Measurements from ENCODE around the gene KLF17. TPM values are rescaled to one million over a fixed set of nuclear protein-coding genes. Genes with fewer than 3 reads are reported as not detected.

The KLF17 gene
- total and polyA plus RNA-seq, 2 of the 8 experiments (the other 6 are each of a cell fraction or from before 2014, with no cell fraction given), result not detected

- ChIA-PET CTCF (ENCODE audit: partially characterized antibody) (interaction anchor here (1.0 to 1.6 kb wide), 3 partner anchors 18 to 98 kb away, joined by 3 to 6 read pairs (median 4); no protein-coding TSS in a partner anchor), POLR2A (ENCODE audit: partially characterized antibody) (no interaction called here)
- TF ChIP-seq EP300 (IDR thresholded peaks at IDR 0.05; ENCODE audit: borderline replicate concordance in 1 of 2, low read depth in 2 of 2, low read length in 2 of 2) (no peak), BACH1 (IDR thresholded peaks at IDR 0.05; ENCODE audit: low read length) (no peak), NANOG (IDR thresholded peaks at IDR 0.05; ENCODE audit: insufficient read depth, low read depth, low read length, poor library complexity, severe bottlenecking) (peak; percentile 52), USF2 (IDR thresholded peaks at IDR 0.05; ENCODE audit: low read length) (no peak), TBP (IDR thresholded peaks at IDR 0.05; ENCODE audit: low read depth, low read length) (no peak), JUND (IDR thresholded peaks at IDR 0.05; ENCODE audit: low read length) (no peak)
- Histone ChIP-seq H3K9ac (replicated peaks in 1 of 4; ENCODE audit: extremely low read depth in 1 of 4, low read depth in 3 of 4, low read length in 3 of 4) (no peak overlapping the region), H3K79me1 (ENCODE audit: low read depth, low read length) (no peaks in the 10 kb centered on the region), H2BK5ac (ENCODE audit: low read depth, low read length) (no peak overlapping the region), H2BK15ac (ENCODE audit: low read length) (no peak overlapping the region), H2BK120ac (replicated peaks; ENCODE audit: low read depth, low read length) (no peak overlapping the region), H3K79me2 (ENCODE audit: control insufficient read depth in 1 of 2, insufficient read depth in 2 of 2, low read length in 2 of 2) (no peaks in the 10 kb centered on the region), H4K5ac (ENCODE audit: insufficient read length, low read depth, low read length) (no peak overlapping the region), H3K27me3 (replicated peaks in 1 of 4; ENCODE audit: control insufficient read depth in 3 of 4, extremely low read depth in 1 of 4, insufficient read depth in 3 of 4, low read length in 3 of 4) (no peaks in the 10 kb centered on the region), H4K20me1 (replicated peaks in 1 of 2; ENCODE audit: control insufficient read depth in 1 of 2, insufficient read depth in 2 of 2, low read length in 2 of 2) (no peaks in the 10 kb centered on the region), H3K9me3 (ENCODE audit: insufficient read depth in 2 of 2, low read depth in 1 of 2, low read length in 1 of 2) (no peaks in the 10 kb centered on the region), H3K14ac (ENCODE audit: insufficient read length) (no peak overlapping the region), H4K91ac (replicated peaks; ENCODE audit: insufficient read length, low read length) (no peak overlapping the region), H3K56ac (replicated peaks; ENCODE audit: insufficient read length, low read depth, low read length) (no peak overlapping the region), H3K23ac (ENCODE audit: insufficient read length) (no peak overlapping the region), H3K4me1 (replicated peaks in 1 of 4; ENCODE audit: control insufficient read depth in 3 of 4, insufficient read depth in 4 of 4, low read length in 3 of 4) (peaks cover 0 to 3% (median 0%) of the 10 kb centered on the region in 4 experiments; a peak in 2 of 7 replicates), H3K4me3 (ENCODE audit: extremely low read depth in 1 of 4, insufficient read depth in 2 of 4, low read depth in 3 of 4, low read length in 4 of 4) (no peak overlapping the region), H3K36me3 (ENCODE audit: control insufficient read depth in 2 of 4, insufficient read depth in 4 of 4, low read length in 3 of 4) (no peaks in the 10 kb centered on the region), H3K27ac (ENCODE audit: low read depth, low read length) (no peak overlapping the region), H3K4ac (replicated peaks; ENCODE audit: insufficient read length, low read depth, low read length) (no peak overlapping the region), H3K18ac (ENCODE audit: extremely low read depth, low read length) (no peak overlapping the region), H2BK20ac (ENCODE audit: low read length) (no peak overlapping the region), H2BK12ac (ENCODE audit: low read depth, low read length) (no peak overlapping the region), H2AFZ (ENCODE audit: low read length) (no peak overlapping the region), H2AK5ac (ENCODE audit: low read depth, low read length) (no peak overlapping the region), H3K4me2 (ENCODE audit: insufficient read depth in 1 of 2, low read depth in 2 of 2, low read length in 2 of 2) (peak overlapping the region in 1 of 2 experiments; percentile 17; a peak in 1 of 4 replicates), H3K23me2 (ENCODE audit: low read depth, low read length) (no peaks in the 10 kb centered on the region), H4K8ac (ENCODE audit: extremely low read depth, insufficient read depth, low read length) (no peak overlapping the region)
- DNase-seq (ENCODE audit: low read depth in 1 of 2, low spot score in 2 of 2) (no peak), FAIRE-seq (no peak)
- WGBS, 2 experiments (ENCODE audit: extremely low coverage in 1 of 2, insufficient coverage in 1 of 2, insufficient read length in 1 of 2, insufficient replicate concordance in 2 of 2, low coverage in 1 of 2, low lambda C conversion rate in 2 of 2, missing lambda C conversion rate in 1 of 2), result 85% methylated on average over 6 of the region's 6 CpGs; no CpG with 5 or more reads in 1 of the 2 experiments
Observed at GRCh38 chr1:44119525-44119924, 904 bp downstream of the KLF17 start.

All from H1 (cell line).